Stimulated activated CD8-positive, alpha-beta memory T cell treated with anti-CD3 and anti-CD28 coated beads, Interleukin-7, amount 100 ng/mL, for 4 hours (primary cell): ENCODE data around the gene SSH2.
"Not testable (repeated sequence)": the region's sequence is repeated elsewhere in the genome, so short reads cannot be mapped to it uniquely, and the experiment has no call there.

ENCODE experiments used
- DNase-seq, 2 donors: peaks; one replicate each; pipeline ENCODE4 v3.0.0-alpha.2; 2020; ENCODE audit warnings: low read depth in 2 of 2

SSH2 gene

DNA sequence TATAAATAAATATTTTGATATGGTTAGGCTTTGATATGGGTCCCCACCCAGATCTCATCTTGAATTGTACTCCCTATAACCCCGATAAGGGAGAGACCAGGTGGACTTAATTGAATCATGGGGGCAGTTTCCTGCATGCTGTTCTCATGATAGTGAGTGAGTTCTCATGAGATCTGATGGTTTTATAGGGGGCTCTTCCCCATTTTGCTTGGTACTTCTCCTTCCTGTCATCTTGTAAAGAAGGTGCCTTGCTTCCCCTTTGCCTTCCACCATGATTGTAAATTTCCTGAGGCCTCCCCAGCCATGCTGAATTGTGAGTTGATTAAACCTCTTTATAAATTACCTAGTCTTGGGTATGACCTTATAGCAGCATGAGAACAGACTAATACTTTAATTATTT is 55.7 kb downstream of the SSH2 start:
- DNase-seq, result not testable (repeated sequence)

DNA sequence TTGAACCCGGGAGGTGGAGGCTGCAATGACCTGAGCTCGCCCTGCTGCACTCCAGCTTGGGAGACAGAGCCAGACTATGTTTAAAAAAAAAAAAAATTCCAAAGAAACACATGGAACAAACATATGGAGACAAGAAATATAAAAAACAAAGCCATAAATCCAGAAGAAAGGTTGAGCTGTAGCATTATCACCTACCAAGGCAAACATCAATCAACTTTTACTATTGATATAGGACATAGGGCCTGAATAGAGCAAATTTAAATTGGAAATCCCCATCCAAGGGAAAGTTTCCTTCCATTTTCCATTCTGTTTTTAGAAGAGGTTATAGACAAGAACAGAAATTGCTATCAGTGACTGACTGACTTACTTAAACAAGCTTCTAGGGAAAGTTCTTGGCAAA is 56.6 kb downstream of the SSH2 start:
- DNase-seq, result no peak

DNA sequence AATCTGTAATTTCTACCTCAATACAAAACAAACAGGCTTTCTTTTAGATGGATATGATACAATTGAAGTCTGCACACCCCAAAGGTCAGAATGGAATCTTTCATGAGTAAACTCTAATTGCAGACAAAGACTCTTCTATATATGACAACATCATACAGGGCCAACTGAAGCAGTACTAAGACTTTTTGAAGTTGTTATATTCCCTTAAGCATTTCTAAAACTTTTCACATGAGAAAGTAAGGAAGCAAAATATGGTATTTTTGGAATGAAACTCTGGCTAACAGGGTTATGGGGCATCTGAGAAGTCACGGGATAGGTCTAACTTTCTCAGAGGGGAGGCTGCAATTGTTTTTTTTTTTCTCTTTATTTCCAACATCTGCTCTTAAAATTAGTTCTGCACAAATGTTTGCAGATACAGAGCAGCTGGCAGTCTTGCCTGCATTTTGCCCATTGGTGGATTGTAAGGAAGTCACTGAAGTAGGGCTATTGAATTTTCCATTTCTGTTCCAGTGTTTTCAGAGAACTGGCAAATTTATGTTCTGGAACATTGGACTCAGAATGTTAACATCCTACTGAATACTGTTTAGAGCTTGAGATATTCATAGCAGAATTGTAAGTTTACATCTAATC is 59.1 kb downstream of the SSH2 start:
- no peak for DNase-seq

DNA sequence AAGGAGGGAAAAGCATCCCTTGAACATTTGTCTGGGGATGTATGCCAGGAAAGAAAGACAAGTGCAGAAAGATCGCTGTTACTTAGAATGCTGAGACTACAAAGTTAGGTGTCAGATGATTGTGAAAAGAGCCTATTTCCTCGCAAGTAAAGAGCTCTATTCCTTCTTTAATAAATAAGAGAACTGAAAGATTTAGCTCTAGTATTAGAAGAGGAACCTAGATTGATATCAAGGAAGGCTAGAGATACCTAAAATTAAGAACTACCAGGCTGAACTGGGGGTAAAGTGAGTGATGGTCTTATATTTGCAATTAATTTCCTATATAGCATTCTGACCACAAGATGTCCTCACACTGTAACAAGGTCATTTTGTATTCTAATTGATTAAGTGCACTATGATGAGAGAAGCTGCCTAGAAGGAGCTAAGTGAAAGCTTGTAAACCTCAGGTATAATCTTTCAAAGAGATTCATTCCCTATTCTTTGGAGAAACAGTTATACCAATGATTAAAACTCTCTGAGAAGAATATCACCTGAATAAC is 62.3 kb downstream of the SSH2 start:
- DNase-seq, result no peak

DNA sequence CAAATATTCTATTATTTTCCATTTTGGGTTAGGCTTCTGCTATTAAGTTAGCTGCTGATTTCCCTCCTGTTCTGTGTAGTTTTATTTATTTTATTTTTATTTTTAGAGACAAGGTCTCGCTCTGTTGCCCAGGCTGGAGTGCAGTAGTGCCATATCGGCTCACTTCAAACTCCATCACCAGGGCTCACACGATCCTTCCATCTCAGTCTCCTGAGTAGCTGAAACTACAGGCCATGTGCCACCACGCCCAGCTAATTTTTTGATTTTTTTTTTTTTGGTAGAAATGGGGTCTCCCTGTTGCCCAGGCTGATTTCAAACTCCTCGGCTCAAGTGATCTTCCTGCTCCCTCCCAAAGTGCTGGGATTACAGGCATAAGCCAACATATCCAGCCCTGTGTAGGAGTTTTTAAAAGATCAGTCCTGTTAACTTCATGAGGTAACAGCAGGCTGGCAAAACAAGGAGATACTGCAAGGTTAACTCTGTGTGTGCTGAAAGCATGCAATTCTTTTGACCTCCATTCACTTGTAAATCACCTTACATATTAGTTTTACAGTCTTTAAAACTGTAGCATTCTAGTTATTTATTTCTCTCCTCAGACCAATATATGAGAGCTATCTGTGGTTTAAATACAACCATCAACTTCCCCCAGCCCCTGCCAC is 63.2 kb downstream of the SSH2 start:
- DNase-seq, result no peak

DNA sequence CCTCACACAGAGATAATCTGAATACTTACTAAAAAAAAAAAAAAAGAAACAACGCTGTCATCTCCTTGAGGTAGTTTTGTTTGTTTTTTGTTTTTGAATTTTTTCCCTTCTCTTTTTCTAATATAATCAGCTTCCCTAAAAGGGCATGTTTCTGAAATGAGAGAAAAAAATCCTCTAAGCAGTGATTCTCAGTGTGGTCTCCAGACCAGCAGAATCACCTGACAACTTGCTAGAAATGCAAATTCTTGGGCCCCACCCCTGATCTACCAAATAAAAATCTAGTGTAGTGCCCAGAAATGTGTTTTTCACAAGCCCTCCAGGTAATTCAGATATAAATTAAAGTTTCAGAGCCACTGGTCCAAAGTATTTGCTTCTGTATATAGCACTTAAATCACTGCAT is 65.4 kb downstream of the SSH2 start:
- DNase-seq, result no peak

DNA sequence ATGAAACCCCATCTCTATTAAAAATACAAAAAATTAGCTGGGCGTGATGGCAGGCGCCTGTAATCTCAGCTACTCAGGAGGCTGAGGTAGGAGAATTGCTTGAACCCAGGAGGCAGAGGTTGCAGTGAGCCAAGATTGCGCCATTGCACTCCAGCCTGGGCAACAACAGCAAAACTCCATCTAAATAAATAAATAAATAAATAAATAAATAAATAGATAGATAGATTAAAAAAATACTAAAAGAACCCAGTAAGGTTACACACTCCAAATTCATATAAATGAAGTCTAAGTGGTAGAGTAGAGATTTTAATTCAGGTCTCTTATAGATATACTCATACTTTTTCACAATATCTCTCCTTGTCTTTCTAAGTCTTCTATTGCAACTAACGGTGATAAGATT is 65.9 kb downstream of the SSH2 start:
- DNase-seq, result not testable (repeated sequence)

DNA sequence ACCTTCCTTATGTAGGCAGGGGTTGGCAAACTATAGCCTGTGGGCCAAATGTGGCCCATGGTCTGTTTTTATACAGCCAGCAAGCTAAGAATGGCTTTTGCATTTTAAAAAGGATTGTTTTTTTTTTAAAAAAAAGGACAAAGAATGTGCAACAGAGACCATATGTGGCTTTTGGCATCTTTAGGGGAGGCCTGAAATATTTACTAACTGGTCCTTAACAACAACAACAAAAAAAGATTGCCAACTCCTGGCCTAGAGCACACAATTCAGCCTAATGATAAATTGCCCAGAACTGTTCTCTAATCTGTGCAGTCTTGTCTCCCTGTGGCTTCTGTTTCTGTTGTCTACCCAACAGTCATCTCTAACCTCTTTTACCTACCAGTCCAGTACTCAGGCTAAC is 67.1 kb downstream of the SSH2 start:
- DNase-seq, result no peak

DNA sequence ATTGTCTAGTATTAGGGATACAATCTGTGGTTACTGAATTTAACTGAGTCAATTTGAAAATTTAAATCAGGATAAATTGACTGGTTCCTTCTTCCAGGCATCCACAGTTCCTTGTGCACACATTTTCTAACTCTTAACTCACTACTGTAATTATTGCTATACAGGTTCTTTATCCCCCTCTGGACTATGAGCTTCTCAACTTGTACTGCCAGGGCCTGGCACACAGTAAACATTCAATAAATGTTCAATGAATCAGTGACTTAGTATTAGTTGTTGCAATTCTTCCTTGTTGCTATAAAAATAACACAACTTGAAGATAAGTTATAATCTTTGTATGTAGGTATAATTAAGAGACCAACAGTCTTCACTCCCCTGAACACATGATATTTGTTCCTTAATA is 67.9 kb downstream of the SSH2 start:
- DNase-seq, result no peak

DNA sequence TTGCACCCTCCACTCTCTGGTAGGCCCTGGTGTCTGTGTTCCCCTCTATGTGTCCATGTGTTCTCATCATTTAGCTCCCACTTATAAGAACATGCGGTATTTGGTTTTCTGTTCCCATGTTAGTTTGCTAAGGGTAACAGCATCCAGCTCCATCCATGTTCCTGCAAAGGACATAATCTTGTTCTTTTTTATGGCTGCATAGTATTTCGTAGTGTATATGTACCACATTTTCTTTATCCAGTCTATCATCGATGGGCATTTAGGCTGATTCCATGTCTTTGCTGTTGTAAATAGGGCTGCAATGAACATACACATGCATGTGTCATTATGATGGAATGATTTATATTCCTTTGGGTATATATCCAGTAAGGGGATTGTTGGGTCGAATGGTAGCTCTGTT is 70.6 kb downstream of the SSH2 start:
- DNase-seq, result not testable (repeated sequence)

DNA sequence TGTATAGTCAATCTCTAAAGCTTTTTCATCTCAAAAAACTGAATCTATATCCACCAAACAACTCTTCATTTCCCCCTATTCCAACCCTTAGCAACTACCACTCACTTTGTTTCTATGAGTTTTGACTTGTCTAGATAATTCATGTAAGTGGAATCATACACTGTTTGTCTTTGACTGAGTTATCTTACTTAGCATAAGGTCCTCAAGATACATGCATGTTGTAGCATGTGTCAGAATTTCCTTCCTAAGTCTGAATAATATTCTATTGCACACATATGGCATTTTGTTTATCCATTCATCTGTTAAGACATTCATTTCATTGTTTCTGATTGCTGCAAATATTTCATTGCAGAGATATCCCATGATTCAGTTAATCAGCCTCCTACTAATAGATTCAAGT is 72.2 kb downstream of the SSH2 start:
- no peak for DNase-seq

DNA sequence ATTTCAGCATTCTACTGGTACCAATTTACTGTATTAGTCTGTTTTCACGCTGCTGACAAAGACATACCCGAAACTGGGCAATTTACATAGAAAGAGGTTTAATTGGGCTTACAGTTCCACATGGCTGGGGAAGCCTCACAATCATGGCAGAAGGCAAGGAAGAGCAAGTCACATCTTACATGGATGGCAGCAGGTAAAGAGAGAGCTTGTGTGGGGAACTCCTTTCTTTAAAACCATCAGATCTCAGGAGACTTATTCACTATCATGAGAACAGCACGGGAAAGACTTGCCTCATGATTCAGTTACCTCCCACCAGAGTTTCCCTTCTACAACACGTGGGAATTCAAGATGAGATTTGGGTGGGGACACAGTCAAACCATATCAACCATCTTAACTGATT is 72.9 kb downstream of the SSH2 start:
- not testable (repeated sequence) for DNase-seq

DNA sequence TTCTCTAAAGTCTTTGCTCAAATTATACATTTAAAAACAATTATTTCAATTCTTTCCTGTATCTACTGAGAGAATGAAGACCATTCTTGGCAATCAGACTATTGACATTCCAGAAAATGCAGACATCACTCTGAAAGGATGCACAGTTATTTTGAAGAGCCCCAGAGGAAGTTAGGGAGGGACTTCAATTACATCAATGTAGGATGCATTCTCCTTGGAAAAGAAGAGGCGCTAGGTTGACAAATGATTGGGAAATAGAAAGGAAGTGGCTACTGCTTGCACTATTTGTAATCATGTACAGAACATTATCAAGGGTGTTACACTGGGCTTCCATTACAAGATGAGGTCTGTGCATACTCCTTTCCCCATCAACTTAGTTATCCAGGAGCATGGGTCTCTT is 74.3 kb downstream of the SSH2 start:
- DNase-seq, result no peak

DNA sequence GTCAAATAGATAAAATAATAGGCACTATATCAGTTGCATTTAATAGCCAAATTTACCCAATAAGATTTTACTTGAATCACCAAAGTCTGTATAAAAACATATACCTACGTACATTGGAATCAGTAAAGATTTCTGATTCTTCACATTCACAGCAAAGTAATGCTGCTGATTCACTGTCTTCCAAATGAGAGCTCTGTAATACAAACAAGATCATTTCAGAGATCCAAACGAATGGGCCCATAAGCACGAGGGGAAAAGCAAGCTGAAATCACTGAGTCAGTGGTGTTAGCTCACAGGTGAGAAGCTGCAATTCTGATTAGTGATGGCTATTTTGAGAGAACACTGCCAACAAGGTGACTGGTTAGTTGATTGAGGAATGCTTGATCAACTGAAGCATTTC is 81.3 kb downstream of the SSH2 start:
- no peak for DNase-seq

DNA sequence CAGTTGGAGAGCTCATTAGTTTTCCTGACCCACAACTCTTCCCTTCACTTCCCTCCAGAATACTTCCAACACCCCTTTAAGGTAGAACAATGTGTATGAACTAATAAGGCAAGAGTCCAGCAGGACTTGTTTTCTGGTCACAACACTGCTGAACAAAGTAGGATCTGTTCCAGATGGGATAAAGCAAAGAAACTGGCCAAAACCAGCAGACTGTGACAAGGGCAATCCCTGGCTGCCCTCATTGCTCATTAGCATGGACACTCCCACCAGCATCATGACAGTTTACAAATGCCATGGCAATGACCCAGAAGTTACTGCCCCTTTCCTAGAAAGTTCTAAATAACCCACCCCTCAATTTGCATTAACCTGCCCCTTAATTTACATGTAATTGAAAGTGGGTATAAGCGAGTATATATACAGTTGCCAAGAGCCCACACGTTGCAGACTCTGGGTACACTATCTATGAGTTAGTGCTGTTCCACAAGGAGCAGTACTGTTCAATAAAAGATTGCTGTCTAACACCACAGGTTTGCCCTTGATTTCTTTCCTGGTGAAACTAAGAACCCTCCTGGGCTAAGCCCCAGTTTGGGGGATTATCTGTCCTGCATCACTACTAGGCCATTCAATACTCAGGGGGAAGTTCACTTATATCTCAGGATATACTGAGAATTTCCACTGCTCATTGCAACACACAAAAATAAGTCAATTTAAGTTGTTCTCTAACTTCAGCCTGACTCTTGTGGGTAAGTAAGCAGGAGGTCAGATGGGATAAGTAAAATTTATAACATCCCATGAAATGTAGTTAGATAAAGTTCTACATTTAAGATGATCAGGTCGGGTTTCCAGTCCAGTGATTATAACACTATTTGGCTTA is 82.3 kb downstream of the SSH2 start:
- no peak for DNase-seq

DNA sequence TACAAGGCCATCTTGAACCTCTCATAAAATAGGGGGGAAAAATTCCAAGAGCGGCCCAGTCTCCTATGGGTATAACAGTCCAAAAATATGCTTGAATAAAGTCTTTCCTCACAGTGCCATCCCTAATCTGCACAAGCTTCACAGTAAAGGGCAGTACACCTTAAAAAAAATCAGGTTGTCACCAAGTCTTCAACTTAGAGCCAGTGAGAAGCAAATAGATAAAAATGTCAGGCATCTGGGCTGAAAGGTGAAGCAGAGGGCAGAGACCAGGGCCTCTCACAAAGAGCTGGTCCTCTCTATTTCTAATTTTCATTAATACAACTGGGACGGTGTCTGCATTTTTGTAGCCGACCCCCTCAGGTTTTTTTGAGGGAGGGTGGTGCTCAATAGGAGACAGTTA is 82.9 kb downstream of the SSH2 start:
- DNase-seq, result no peak

DNA sequence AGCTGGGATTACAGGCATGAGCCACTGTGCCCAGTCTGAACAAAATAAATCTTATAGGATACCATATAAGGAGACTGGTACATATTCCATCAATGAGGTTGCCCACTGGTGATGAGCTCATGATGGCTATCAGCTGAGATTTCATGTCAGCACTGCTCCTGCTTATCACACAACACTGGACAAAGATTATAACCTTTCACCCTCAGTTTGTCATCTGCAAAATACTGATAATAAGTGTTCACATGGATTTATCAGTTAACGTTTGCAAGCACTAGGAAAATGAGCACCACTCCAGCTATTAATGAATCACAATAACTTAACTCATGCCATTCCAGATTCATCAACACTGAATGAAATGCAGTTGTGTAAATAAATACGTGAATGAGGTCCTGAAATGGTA is 83.7 kb downstream of the SSH2 start:
- no peak for DNase-seq

DNA sequence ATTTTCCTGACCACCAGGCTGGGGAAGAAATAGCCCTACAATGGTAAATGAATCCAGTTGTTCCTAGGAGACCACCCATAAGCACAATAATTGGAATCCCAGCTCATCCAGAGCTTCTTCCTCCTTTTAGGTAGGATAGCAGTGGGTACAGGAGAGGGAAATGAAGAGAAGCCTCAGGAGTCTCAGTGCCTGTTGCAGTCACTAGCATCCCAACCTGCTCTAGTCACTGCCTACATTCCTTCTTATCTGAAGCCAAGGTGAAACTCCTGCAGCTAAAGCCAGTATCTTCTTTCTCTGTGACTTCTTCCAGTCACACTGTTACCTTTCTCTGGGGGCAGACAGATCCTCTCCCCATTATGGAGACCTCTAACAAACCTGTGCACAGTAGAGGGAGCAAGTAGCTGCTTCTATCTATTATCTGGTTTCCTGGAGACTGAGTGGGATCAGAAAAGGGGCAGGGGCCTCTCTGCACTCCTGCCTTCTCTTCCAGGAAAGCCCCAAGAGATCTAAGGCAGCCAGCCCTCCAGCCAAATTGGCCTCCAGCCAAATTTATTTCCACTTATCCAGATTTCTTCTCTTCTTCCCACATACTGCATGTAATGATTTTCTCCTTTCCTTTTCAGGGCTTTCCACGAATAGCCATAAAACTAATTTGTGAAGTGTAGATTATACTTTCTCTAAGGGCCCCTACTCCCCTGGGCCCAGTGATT is 85.5 kb downstream of the SSH2 start:
- DNase-seq, result no peak

DNA sequence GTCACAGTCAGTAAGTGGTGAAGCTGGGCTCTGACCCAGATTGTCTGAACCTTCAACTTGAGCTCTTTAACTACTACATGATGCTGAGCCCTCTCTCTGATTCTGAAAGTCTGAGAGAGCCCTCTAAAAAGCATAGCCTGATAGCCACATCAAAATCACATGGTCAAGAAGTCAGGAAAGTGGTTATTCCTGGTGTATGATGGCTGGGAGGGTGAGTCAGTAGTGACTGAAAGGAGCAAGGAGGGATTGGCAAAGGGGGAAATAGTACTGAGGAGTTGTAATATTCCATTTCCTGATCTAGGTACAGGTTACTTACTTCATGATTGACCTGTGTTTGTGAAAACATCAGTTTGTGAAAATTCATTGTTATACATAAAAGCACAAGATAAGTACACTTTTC is 89.1 kb downstream of the SSH2 start:
- no peak for DNase-seq

DNA sequence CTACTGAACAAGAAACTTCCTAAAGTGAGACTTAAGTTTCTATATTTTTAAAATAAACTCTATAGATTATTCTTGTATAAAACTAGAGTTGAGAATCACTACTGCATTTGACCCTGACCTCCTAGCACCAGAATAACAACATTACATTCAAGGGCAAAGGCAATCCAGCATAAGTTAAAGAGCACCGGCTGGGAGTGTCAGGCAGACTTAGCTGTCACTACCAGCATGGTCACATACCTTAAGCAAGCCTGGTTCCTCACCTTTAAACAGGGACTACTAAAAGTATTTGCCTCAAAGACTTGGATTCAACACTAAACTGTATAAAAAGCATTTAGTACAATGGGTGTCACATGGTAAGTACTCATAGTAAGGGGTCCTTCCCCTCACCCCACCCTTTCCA is 90.4 kb downstream of the SSH2 start:
- no peak for DNase-seq

DNA sequence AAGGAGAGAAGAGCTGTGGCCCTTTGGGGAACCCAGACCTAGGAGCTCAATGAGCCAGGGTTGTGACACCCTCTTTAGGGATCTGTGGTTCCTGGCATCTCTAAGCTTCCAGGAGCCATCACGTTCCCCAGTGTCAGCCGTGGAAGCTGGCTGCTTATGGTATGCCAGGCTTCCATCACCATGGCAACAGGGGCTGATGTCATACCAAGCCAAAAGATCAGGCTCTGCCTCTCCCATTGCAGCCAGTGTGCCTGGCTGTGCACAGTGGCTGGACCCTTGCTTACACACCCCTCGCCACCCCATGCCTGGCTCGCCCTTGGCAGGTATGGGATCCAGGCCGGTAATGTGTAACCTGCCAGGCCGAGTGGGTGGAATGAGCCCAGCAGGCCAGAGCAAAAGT is 91.1 kb downstream of the SSH2 start:
- no peak for DNase-seq

DNA sequence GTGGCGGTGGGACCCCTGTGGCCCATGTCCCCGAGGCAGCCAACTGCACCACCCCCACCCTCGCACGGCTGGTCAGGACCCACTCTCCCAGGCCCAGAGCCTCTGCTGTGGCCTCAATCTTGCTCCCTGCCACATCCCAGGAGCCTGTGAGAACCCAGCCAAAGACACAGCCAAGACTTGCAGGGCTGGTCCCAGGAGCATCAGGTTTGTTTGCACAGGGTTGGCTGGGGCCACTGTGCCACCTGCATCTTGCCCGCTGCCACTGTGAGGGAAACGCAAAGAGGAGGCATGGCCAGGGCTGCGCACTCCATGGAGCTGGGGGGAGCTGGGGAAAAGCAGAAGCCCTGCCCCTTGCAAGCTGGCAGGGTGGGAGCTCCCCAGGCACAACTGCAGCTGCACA is 92.5 kb downstream of the SSH2 start:
- no peak for DNase-seq
